HG02981 (cell line): ENCODE data around the gene UBQLNL.

Experiments used
- ATAC-seq: cut with Tn5 transposase; IDR thresholded peaks from one replicate; pipeline ENCODE4 v1.9.1; 2021; ENCODE audit warnings: mild to moderate bottlenecking, moderate library complexity; ENCODE audit not compliant: unreplicated experiment

UBQLNL gene

DNA sequence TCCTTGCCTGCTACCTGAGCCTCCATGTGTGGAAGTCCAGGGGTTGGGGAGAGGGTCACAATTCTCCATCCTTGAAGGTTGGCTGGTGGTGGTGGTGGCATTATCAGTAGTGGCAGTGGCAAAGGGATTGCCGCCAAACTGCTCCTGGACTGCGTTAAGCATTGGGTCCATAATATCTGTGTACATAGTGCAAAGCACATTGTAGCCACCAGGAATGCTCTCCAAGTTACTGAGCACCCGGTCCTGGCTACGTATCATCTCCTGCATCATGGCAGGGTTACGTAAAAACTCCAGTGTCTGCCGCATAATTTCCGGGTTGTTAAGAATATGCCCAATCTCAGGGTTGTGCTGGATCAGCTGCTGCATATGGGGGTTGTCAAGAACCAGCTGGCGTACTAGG lies 7.9 kb downstream of the UBQLNL start:
- no peak for ATAC-seq

DNA sequence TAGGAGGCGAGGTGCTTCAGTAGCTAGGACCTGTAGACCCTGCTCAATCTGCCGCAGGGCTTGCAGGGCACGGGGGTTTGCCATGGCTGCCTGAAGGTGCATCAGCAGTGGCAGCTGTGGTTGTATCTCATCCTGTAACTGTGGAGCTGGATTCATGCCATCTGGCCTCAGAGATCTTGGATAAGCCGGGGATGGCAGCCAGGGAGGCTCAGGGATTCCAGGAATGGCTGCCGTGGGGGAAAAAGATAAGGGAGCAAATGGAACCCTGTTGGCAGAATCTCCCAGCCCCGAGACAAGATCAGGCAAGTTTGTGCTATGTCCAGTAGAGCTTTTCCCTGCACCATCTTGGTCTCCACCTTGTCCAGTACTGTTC lies 8.6 kb downstream of the UBQLNL start:
- ATAC-seq: no peak

DNA sequence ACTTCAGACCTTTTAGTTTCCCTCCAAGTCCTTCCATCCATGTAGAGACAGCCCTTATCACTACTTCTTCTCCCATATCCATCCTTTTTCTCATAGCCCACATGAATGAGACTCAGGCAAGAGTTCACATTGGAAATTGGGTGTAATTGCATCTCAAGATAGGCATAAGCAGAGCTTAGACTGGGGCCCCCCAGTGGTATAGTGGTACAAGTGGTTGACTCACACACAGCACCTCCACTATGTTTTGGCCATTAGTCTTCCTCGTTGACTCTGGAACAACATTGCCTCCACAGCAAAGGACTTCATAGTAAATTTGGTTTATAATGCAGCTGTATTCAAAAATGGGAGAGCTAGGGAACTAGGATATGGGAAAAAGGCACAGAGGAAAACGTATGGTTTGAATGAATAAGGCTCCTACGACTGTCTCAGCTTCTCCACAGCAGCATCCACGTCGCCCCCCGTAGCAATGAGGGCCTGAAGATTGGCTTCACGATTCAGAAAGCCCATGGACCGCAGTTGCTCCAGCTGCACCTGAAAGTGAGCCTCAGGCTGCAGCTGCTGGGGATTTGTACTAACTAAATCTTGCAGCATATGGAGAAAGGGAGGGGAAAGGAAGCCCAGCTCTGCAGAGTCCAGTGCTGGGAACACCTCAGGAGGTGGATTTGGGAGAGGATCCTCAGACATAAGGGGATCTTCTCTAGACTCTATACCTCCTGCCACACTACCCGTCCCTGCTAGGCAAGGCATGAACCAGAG lies 9.1 kb downstream of the UBQLNL start:
- no peak for ATAC-seq

DNA sequence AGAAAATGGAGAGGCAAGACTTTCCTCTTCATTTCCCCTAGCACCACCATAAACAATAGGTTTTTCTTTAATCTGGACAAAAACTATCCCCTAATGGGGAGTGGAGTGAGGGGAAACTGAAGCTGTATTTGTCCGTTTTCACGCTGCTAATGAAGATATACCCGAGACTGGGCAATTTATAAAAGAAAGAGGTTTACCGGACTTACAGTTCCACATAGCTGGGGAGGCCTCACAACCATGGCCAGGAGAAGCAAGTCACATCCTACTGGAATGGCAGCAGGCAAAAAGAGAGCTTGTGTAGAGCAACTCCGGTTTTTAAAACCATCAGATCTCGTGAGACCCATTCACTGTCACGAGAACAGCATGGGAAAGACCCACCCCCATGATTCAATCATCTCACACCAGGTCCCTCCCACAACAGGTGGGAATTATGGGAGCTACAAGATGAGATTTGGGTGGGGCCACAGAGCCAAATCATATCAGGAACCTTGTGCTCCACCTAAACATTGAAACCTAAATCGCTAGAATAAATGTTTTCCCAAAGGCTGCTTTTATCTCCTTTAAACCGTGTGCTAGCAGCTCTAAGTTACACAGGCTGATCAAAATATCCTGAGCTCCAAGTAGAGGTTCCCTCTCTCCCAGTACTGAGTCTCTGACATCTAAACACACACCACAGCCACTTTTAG lies 11.0 kb downstream of the UBQLNL start:
- ATAC-seq: no peak

DNA sequence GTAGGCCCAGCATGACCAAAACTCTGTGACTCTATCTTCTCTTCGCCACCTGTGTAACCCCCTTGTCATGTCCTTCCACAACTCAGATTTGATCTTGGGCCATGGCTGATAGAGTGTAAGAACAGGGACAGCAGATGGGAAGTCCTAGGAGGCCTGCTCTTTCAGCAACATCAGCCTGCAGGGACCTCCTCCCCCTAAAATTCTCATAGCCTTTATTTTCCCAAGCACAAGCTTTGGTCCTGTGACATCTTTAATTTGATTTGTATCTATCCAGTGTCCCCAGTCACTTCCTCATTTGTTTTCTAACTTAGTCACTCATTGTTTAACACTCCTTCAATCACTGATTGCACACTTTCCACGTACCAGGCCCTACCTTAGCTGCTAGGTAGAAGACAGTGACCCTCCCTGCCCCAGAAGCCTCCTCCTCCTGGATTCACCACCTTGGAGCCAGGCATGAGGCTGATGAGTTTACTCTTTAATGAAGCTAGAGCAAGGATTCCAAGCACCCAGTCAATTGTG lies 12.0 kb downstream of the UBQLNL start:
- no peak for ATAC-seq

DNA sequence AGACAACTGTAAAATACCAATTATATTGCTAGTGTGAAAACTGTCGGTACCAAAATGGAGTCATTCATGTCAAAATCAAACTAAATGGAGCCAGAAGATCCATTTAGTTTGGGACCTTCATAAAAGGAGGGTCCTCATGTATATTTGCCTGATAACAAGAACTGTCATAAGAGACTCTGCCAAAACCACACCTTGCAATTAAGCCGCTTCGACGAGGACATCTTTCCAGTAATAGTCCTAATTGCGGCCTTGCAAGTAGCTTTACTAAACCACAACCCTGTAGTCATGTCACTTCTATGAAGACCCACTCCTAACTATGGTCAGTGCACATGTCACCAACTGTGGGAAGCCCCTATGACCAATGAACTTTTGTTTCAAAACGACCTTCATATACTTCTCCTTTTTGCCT lies 16.1 kb downstream of the UBQLNL start:
- ATAC-seq: no peak

DNA sequence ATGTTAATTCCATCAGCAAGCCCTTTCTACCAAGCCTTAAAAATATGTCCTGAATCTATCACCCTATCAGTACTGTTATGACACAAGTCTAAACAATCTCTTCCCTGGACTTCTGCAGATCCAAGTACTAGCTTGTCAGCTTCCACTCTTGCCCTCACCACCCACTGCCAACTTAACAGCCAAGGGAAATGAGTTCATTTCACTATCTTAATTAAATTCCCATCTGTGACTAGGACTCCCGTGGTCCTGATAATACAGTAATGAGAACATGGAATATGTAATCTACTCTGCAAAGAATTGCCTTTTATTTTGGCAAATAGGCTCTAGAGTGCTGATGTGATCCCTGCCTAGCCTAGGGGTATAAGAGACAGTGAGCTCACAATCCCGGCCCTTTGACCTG lies 16.8 kb downstream of the UBQLNL start:
- ATAC-seq: no peak

DNA sequence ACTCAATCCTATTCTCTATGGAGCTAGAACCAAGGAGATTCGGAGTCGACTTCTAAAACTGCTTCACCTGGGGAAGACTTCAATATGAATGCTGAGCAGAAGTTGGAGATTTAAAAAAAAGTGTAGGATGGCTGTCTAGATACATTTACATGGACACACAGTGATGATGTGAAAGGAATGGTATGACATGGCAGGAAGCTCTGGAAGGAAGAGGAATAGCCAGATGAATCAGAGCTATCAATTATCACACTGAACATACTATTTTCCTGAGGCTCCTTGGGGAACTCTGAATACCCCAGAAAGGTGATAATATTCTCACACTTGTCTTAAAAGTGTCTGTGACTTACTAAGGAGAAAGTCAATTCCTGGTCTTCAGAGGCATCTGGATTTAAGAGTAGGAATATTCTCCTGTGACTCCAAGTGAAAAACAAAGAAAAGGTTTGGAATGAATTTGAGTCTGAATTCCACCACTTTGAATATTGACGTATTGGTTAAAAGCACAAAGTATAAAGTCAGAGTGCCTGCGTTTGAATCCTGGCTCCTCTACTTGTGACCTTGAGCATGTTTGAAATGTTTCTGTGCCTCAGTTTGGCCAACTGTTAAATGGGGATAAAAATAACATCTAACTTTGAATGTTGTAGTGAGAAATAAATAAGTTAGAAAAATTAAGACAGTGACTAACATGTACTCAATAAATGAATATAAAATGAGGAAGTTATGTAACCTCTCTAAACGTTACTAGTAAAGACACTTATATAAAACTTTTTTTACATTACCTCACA lies 26.7 kb downstream of the UBQLNL start:
- no peak for ATAC-seq

DNA sequence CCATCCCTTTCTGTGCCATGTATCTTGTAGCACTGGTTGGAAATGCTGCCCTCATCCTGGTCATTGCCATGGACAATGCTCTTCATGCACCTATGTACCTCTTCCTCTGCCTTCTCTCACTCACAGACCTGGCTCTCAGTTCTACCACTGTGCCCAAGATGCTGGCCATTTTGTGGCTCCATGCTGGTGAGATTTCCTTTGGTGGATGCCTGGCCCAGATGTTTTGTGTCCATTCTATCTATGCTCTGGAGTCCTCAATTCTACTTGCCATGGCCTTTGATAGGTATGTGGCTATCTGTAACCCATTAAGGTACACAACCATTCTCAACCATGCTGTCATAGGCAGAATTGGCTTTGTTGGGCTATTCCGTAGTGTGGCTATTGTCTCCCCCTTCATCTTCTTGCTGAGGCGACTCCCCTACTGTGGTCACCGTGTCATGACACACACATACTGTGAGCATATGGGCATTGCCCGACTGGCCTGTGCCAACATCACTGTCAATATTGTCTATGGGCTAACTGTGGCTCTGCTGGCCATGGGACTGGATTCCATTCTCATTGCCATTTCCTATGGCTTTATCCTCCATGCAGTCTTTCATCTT lies 27.6 kb downstream of the UBQLNL start:
- no peak for ATAC-seq

DNA sequence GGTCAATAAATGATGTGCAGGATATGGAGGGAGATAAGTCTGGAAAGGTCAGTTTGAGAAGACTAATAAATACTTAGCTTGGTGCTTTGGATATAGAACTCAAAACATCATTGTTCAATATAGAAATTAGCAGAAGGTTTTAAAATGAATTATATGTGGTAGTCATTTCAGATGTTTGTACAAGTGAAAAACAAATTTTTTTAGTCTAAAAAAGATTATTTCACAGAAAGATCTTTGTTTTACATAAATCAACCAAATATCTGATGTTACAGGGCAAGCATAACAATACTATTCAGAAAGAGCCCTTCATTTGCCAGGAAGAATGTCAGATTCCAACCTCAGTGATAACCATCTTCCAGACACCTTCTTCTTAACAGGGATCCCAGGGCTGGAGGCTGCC lies 28.1 kb downstream of the UBQLNL start, which contains the start of gene OR52D1:
OR52D1 (plus strand) TSS at position 301 of the 400 bp plus-strand sequence; CDS start at position 323, 22 bp downstream.
- no peak for ATAC-seq

DNA sequence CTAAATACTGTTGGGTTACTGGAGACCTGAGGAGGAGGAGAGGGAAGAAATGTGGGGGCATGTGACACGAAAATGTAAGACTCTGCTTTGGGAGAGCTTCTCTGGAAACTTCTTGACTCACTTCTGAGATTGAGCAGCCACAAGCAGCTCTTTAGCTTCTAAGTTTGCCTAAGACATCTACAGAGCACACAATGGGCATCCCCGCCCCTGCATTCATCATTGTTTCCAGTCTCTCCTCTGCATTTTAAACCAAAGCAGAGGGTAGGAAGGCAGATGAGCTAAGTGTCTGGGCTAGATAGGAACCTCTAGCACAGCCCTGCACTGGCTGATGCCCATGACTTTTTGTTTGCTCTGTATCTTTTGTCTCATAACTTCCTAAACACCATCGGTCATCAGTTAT lies 30.1 kb downstream of the UBQLNL start:
- no peak for ATAC-seq

DNA sequence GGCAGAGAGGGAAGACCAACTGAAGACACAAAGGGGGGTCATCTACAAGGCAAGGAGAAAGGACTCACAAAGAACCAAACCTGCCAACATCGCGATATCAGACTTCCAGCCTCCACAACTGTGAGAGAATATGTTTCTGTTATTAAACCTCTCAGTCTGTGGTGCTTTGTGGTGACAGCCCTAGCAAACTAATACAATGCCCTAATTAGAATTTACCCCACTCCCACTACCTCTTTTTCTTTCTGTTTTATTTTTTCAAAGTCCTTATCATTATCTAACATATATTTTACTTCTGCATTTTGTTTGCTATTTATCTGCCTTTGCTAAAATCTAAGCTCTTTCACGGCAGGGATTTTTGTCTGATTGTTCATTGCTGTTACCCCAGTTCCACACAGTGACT lies 30.5 kb downstream of the UBQLNL start:
- no peak for ATAC-seq

DNA sequence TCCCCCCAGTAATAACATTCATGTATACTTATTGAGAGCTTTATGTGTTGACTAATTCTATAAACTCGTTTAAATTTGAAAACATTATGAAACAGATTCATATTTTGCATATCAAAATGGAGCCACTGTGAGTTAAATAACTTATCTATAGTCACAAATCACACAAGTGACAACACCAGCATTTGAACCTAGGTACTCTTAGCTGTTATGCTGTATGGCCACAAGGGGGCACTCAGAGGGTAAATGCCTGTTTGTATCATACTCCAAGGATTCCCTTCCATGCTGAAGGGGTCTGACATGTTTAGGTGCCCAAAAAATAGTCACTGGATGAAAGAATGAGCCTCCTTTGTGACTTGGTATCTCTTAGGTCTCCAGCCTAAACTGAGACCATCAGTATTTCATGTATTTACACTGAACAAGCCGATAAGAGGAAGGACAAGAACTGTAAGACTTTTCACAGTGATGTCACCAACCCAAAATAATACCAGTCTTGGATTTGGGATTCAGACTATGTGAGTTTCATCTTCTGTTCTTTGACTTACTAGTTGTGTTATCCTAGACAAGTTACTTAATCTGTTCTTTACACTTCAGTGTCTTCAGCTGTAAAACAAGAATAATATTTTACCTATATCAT lies 40.2 kb downstream of the UBQLNL start:
- ATAC-seq: peak; percentile 91

DNA sequence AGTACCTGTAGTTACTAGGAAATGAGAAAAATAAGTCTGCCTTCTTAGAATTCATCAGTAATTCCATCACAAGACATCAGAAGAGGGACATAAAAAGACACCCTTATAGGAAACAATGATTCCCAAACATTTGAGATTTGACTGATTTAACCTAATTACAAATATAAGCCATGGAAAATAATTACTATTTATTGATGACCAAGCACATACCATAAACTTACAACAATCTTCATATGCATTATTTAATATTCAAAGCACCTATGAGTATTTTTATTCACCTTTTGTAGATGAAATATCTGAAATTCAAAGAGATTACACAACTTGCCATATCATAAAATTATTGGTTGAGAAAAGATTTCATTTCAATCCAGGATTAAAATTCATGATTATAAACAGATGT lies 42.6 kb downstream of the UBQLNL start:
- ATAC-seq: no peak

DNA sequence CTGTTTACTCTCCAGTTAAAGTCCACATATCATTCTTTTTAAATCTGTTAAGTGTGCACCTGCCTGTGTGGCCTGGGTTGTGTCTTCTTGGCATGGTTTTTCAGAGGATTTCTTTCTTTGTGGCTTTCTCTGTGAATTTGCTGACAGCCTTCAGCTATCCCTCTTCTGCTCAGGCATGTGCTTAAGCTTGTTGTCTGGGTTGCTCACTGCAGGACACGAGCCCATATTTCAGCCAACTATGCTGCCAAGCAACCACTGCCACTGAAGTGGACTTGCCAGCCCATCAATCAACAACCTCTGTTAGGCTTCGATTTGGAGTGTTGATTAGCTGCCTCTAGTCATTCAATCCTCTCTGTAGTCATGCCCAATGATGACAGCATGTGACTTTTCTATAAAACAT lies 49.0 kb downstream of the UBQLNL start:
- no peak for ATAC-seq
